Stimulated activated CD4-positive, alpha-beta T cell treated with anti-CD3 and anti-CD28 coated beads, Interleukin-12 subunit alpha, Interleukin-12 subunit beta, amount 100 ng/mL, for 24 hours (primary cell): ENCODE measurements around the gene NUP85.
A peak's percentile ranks its signal among the peaks of the same experiment; 100 is the strongest.
"Not testable (repeated sequence)": the region's sequence is repeated elsewhere in the genome, so short reads cannot be mapped to it uniquely, and the experiment has no call there.

ENCODE experiments used
- DNase-seq, 2 experiments: peaks; one replicate each; pipeline ENCODE4 v3.0.0-alpha.2; 2020; ENCODE audit warnings: low read depth in 2 of 2

The NUP85 gene

GRCh38 chr17:75267411-75268232, 62.1 kb downstream of the NUP85 start:
- DNase-seq, result no peak

- DNase-seq, result no peak
Measured at GRCh38 chr17:75269844-75270217, 64.4 kb downstream of the NUP85 start.

- DNase-seq, result peak; percentile 28 to 63
Measured at GRCh38 chr17:75270218-75270965, 64.9 kb downstream of the NUP85 start.

GRCh38 chr17:75270966-75271232, 65.4 kb downstream of the NUP85 start, which contains the start of gene MIF4GD:
Gene MIF4GD (minus strand): TSS chr17:75271231. CDS start chr17:75270195, 1,036 bp downstream.
- no peak for DNase-seq

GRCh38 chr17:75271233-75271954, 65.9 kb downstream of the NUP85 start:
- peak; percentile 76 to 82 for DNase-seq

GRCh38 chr17:75271955-75272847, 66.7 kb downstream of the NUP85 start:
- DNase-seq, result no peak

- no peak for DNase-seq
Measured at GRCh38 chr17:75272848-75273184, 67.3 kb downstream of the NUP85 start.

GRCh38 chr17:75273977-75274708, 68.7 kb downstream of the NUP85 start:
- DNase-seq, result no peak

- no peak for DNase-seq
Measured at GRCh38 chr17:75277664-75278071, 72.2 kb downstream of the NUP85 start.

- DNase-seq, result not testable (repeated sequence)
Measured at GRCh38 chr17:75280189-75280588, 74.7 kb downstream of the NUP85 start.

- DNase-seq, result no peak
Measured at GRCh38 chr17:75285123-75285522, 79.6 kb downstream of the NUP85 start.
